SK-N-SH treated with all-trans-retinoic acid at 6 μM for 48 hours (cell line): Measurements from ENCODE around the gene P2RY6.

Experiments
- ISL1 ChIP-seq: fragments of 250-450 bp; sonication (Bioruptor Pico); IDR thresholded peaks from 2 replicates; pipeline ENCODE4 v2.1.2; 2022; ENCODE audit warnings: mild to moderate bottlenecking, moderate library complexity
- RARB ChIP-seq: fragments of 250-450 bp; sonication (Bioruptor Pico); IDR thresholded peaks from 2 replicates; pipeline ENCODE4 v1.8.0; 2021; ENCODE audit warnings: mild to moderate bottlenecking, moderate library complexity
- ZFP30 ChIP-seq: fragments of 450-650 bp; formaldehyde crosslinking; IDR thresholded peaks from 2 replicates; pipeline ENCODE4 v1.5.0; 2022; ENCODE audit warnings: mild to moderate bottlenecking, moderate library complexity
- TF ChIP-seq, protein P1 (sequence below): fragments of 250-450 bp; sonication (Bioruptor Pico); IDR thresholded peaks from 2 replicates; pipeline ENCODE4 v1.5.1; 2021; ENCODE audit warnings: mild to moderate bottlenecking, moderate library complexity

DNA sequence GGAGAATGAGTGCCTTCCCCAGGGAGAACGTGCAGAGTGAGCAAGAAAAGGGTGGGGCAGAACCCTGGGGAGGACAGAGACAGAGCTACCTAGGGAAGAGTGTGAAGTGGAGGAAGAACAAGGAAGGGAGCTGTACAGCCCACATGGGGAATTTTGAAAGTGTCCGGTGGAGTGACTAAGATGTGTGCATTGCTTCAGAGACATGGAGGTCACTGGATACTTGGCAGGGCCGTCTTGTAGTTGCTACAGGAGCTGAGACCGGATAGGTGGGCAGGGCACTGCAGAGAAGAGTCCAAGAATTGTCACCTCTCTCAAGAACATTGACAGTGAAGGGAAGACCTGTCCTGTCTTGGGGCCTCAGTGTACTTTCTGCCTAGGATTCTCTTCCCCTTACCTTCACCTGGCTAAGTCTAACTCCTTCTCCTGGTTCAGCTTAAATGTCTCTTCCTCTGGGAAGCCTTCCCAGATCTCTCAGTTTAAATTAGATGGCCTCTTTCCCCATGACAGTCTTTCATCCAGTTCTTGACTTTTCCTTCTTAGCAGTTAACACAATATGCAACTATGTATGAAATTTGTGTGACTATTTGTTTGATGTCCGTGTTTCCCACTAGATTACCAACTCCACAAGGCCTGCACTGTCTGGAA lies 9.2 kb upstream of the P2RY6 start:
- TF ChIP-seq RARB (CRISPR knock-in tag) (no peak), ZFP30 (CRISPR knock-in tag) (no peak), ISL1 (no peak)
- TF ChIP-seq, protein P1, sequence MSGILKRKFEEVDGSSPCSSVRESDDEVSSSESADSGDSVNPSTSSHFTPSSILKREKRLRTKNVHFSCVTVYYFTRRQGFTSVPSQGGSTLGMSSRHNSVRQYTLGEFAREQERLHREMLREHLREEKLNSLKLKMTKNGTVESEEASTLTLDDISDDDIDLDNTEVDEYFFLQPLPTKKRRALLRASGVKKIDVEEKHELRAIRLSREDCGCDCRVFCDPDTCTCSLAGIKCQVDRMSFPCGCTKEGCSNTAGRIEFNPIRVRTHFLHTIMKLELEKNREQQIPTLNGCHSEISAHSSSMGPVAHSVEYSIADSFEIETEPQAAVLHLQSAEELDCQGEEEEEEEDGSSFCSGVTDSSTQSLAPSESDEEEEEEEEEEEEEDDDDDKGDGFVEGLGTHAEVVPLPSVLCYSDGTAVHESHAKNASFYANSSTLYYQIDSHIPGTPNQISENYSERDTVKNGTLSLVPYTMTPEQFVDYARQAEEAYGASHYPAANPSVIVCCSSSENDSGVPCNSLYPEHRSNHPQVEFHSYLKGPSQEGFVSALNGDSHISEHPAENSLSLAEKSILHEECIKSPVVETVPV: no peak
